DOHH2 (cell line): ENCODE results near the gene SPINK6.

Source experiments
- EZH2phosphoT487 ChIP-seq: fragments of 200-600 bp; sonication (generic); IDR thresholded peaks from 2 replicates; pipeline ENCODE4 v1.6.1; 2017; ENCODE audit warnings: borderline replicate concordance, mild to moderate bottlenecking, antibody characterized with exemption, low read length, moderate library complexity, mixed read lengths
- TF ChIP-seq, protein P1 (sequence below): fragments of 200-600 bp; sonication (generic); IDR thresholded peaks from one replicate; pipeline ENCODE4 v1.5.1; 2014; ENCODE audit warnings: antibody characterized with exemption, mild to moderate bottlenecking, low read depth, low read length; ENCODE audit not compliant: poor library complexity, severe bottlenecking

DNA sequence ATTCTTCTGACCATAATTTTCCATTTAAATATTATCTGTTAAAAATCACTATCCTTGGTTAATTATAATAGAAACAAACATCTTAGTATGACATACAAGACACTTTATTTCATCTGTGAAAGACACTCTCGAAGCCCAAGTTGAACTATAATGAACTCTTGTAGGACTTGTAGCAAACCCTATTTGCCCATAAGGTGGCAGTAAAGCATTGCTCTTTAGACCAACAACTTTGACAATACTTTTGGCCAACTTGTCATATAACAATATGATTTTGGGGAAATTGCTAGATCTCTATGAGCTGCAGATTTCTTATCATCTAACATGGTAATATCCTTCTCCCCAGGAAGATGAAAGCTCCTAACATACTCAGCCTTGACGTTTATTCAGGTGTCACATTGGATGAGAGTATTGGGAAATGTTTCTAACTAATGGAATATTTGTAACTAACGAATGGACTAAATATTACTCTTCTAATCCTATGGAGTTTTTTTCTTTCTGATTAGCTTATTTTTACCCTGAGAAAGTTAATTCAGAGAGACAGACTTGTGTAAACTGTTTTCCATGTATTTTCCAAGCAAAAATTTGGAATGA is 23.5 kb upstream of the SPINK6 start:
- TF ChIP-seq, protein P1, sequence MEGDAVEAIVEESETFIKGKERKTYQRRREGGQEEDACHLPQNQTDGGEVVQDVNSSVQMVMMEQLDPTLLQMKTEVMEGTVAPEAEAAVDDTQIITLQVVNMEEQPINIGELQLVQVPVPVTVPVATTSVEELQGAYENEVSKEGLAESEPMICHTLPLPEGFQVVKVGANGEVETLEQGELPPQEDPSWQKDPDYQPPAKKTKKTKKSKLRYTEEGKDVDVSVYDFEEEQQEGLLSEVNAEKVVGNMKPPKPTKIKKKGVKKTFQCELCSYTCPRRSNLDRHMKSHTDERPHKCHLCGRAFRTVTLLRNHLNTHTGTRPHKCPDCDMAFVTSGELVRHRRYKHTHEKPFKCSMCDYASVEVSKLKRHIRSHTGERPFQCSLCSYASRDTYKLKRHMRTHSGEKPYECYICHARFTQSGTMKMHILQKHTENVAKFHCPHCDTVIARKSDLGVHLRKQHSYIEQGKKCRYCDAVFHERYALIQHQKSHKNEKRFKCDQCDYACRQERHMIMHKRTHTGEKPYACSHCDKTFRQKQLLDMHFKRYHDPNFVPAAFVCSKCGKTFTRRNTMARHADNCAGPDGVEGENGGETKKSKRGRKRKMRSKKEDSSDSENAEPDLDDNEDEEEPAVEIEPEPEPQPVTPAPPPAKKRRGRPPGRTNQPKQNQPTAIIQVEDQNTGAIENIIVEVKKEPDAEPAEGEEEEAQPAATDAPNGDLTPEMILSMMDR = peak; percentile 70
- no peak for TF ChIP-seq EZH2phosphoT487
